ENCODE data around the gene CNTN5. TPM values are rescaled to one million over a fixed set of nuclear protein-coding genes. Genes with fewer than 3 reads are reported as not detected.

The CNTN5 gene
- total and polyA plus RNA-seq, 10 of the 15 experiments (the other 5 are each of a cell fraction or from before 2014, with no cell fraction given), result 0.01 TPM; not detected in 9

GRCh38 chr11:99693941-99694492 lies 673.3 kb downstream of the CNTN5 start:
- H3K9me3 ChIP-seq (replicated peaks; ENCODE audit: control insufficient read depth, insufficient read depth, low read length), result no peaks in the 10 kb centered on the region
- ATAC-seq (no peak), FAIRE-seq (no peak), DNase-seq (ENCODE audit: low read depth, low spot score) (no peak)
- no peaks in the 10 kb centered on the region for H3K36me3 ChIP-seq (ENCODE audit: control insufficient read depth in 2 of 2, insufficient read depth in 2 of 2, low read length in 1 of 2)
- SMC1A ChIA-PET (ENCODE audit: uncharacterized antibody, unreplicated experiment), result no interaction called here
- in situ Hi-C loops (cut with MboI), result no loop called here
- CTCF ChIA-PET, result no interaction called here
- H3K27me3 ChIP-seq (replicated peaks in 1 of 2; ENCODE audit: control insufficient read depth in 2 of 2, insufficient read depth in 2 of 2, low read length in 1 of 2), result no peaks in the 10 kb centered on the region
- H2AFZ ChIP-seq (ENCODE audit: control insufficient read depth, low read depth, low read length), result no peak overlapping the region
- POLR2A ChIA-PET, result interaction anchor here (0.7 kb wide), 1 partner anchor 838 kb away, joined by 3 read pairs; no protein-coding TSS in a partner anchor
- H3K4me1 ChIP-seq (ENCODE audit: control insufficient read depth, insufficient read depth, low read length), result no peaks in the 10 kb centered on the region
- H3K79me2 ChIP-seq (ENCODE audit: control insufficient read depth, insufficient read depth, low read length), result no peaks in the 10 kb centered on the region
- no peak for TF ChIP-seq MAX (IDR thresholded peaks at IDR 0.05; ENCODE audit: low read depth, low read length)
- no peak overlapping the region for H3K27ac ChIP-seq (ENCODE audit: control insufficient read depth, insufficient read depth)
- 38% methylated on average over 6 of the region's 6 CpGs for WGBS (ENCODE audit: insufficient coverage, insufficient replicate concordance, low lambda C conversion rate, missing lambda C conversion rate)
- RAD21 ChIA-PET (ENCODE audit: unreplicated experiment), result no interaction called here
- H3K9ac ChIP-seq (ENCODE audit: control insufficient read depth, insufficient read depth, low read length), result no peak overlapping the region
- no peaks in the 10 kb centered on the region for H4K20me1 ChIP-seq (ENCODE audit: control insufficient read depth, insufficient read depth)
- no peak overlapping the region for H3K4me2 ChIP-seq (ENCODE audit: control insufficient read depth, insufficient read depth)
- intact Hi-C loops (cut with micrococcal nuclease; ENCODE audit: unreplicated experiment), result no loop called here
- BruUV-seq (replicated peaks), result no TSS peak
- H3K4me3 ChIP-seq, result no peak overlapping the region

DNA sequence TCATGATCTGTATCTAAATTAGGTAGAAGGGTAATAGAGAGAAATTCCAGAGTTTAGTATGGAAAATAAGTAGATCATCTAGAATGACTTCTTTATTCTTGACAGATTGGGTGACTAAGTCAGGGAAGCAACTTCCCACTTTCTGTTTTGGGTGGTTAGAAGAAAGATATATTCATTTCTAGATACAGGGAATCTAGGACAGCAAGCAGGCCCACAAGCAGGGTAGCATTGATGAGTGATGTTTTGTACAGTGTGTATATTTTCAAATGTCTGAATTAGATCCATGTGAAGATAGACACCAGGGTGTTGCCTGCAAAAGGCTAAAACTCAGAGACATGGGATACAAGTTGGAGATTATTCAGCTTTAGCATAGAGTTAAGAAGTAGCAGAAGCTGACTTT lies 674.4 kb downstream of the CNTN5 start:
- Histone ChIP-seq H3K79me2 (ENCODE audit: control insufficient read depth, insufficient read depth, low read length) (no peaks in the 10 kb centered on the region), H2AFZ (ENCODE audit: control insufficient read depth, low read depth, low read length) (no peak overlapping the region), H3K9ac (ENCODE audit: control insufficient read depth, insufficient read depth, low read length) (no peak overlapping the region), H3K36me3 (ENCODE audit: control insufficient read depth in 2 of 2, insufficient read depth in 2 of 2, low read length in 1 of 2) (no peaks in the 10 kb centered on the region), H3K27ac (ENCODE audit: control insufficient read depth, insufficient read depth) (no peak overlapping the region), H3K27me3 (replicated peaks in 1 of 2; ENCODE audit: control insufficient read depth in 2 of 2, insufficient read depth in 2 of 2, low read length in 1 of 2) (no peaks in the 10 kb centered on the region), H3K4me1 (ENCODE audit: control insufficient read depth, insufficient read depth, low read length) (no peaks in the 10 kb centered on the region), H3K4me2 (ENCODE audit: control insufficient read depth, insufficient read depth) (no peak overlapping the region), H3K9me3 (replicated peaks; ENCODE audit: control insufficient read depth, insufficient read depth, low read length) (no peaks in the 10 kb centered on the region), H3K4me3 (no peak overlapping the region), H4K20me1 (ENCODE audit: control insufficient read depth, insufficient read depth) (no peaks in the 10 kb centered on the region)
- ChIA-PET SMC1A (ENCODE audit: uncharacterized antibody, unreplicated experiment) (no interaction called here), CTCF (no interaction called here), POLR2A (no interaction called here), RAD21 (ENCODE audit: unreplicated experiment) (no interaction called here)
- intact Hi-C loops (cut with micrococcal nuclease; ENCODE audit: unreplicated experiment) (no loop called here), in situ Hi-C loops (cut with MboI) (no loop called here)
- no peak for DNase-seq (ENCODE audit: low read depth, low spot score)
- TF ChIP-seq PBX3 (IDR thresholded peaks at IDR 0.05; ENCODE audit: insufficient replicate concordance, low read depth, low read length) (no peak), ATF7 (IDR thresholded peaks at IDR 0.05; ENCODE audit: low read depth) (no peak), STAT3 (IDR thresholded peaks at IDR 0.05; ENCODE audit: low read depth, low read length) (no peak), ZBED1 (IDR thresholded peaks at IDR 0.05; ENCODE audit: borderline replicate concordance) (no peak), PRDM15 (CRISPR knock-in tag; IDR thresholded peaks at IDR 0.05) (no peak), CHD4 (IDR thresholded peaks at IDR 0.05) (no peak), BCL11A (IDR thresholded peaks at IDR 0.05; ENCODE audit: low read depth, low read length) (no peak)
- no peak for ATAC-seq
- BruUV-seq (replicated peaks), result no TSS peak
- FAIRE-seq, result no peak
